ENCODE results near the gene SHB.

The SHB gene

GRCh38 chr9:37924538-37924937 lies 144.5 kb downstream of the SHB start:
- H3K27ac ChIP-seq = no peak overlapping the region
- TF ChIP-seq CTCF (conservative IDR thresholded peaks at IDR 0.05) = no peak

GRCh38 chr9:37923796-37924427 lies 145.1 kb downstream of the SHB start:
- no peak overlapping the region for H3K27ac ChIP-seq
- no peak for TF ChIP-seq CTCF (conservative IDR thresholded peaks at IDR 0.05)

GRCh38 chr9:37923118-37923795 lies 145.8 kb downstream of the SHB start:
- no peak overlapping the region for H3K27ac ChIP-seq
- no peak for TF ChIP-seq CTCF (conservative IDR thresholded peaks at IDR 0.05)

GRCh38 chr9:37922363-37923117 lies 146.5 kb downstream of the SHB start:
- H3K27ac ChIP-seq = no peak overlapping the region
- TF ChIP-seq CTCF (conservative IDR thresholded peaks at IDR 0.05) = no peak

GRCh38 chr9:37921546-37922300 lies 147.3 kb downstream of the SHB start:
- H3K27ac ChIP-seq = no peak overlapping the region
- TF ChIP-seq CTCF (conservative IDR thresholded peaks at IDR 0.05) = no peak

GRCh38 chr9:37921168-37921510 lies 147.9 kb downstream of the SHB start:
- TF ChIP-seq CTCF (conservative IDR thresholded peaks at IDR 0.05) = no peak
- no peak overlapping the region for H3K27ac ChIP-seq
